ENCODE measurements around the gene GPRC5C.

GRCh38 chr17:74408815-74409214, 23.1 kb upstream of the GPRC5C start:
- TF ChIP-seq EZH2 (conservative IDR thresholded peaks at IDR 0.05; ENCODE audit: low read depth, low read length), result no peak
- no peak for TF ChIP-seq JUN (CRISPR knock-in tag; IDR thresholded peaks at IDR 0.05)
- TF ChIP-seq, protein P1, sequence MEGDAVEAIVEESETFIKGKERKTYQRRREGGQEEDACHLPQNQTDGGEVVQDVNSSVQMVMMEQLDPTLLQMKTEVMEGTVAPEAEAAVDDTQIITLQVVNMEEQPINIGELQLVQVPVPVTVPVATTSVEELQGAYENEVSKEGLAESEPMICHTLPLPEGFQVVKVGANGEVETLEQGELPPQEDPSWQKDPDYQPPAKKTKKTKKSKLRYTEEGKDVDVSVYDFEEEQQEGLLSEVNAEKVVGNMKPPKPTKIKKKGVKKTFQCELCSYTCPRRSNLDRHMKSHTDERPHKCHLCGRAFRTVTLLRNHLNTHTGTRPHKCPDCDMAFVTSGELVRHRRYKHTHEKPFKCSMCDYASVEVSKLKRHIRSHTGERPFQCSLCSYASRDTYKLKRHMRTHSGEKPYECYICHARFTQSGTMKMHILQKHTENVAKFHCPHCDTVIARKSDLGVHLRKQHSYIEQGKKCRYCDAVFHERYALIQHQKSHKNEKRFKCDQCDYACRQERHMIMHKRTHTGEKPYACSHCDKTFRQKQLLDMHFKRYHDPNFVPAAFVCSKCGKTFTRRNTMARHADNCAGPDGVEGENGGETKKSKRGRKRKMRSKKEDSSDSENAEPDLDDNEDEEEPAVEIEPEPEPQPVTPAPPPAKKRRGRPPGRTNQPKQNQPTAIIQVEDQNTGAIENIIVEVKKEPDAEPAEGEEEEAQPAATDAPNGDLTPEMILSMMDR (CRISPR knock-in tag; IDR thresholded peaks at IDR 0.05), result no peak
- no peak for TF ChIP-seq HDAC6 (IDR thresholded peaks at IDR 0.05; ENCODE audit: low read depth, low read length)
- TF ChIP-seq, protein P2, sequence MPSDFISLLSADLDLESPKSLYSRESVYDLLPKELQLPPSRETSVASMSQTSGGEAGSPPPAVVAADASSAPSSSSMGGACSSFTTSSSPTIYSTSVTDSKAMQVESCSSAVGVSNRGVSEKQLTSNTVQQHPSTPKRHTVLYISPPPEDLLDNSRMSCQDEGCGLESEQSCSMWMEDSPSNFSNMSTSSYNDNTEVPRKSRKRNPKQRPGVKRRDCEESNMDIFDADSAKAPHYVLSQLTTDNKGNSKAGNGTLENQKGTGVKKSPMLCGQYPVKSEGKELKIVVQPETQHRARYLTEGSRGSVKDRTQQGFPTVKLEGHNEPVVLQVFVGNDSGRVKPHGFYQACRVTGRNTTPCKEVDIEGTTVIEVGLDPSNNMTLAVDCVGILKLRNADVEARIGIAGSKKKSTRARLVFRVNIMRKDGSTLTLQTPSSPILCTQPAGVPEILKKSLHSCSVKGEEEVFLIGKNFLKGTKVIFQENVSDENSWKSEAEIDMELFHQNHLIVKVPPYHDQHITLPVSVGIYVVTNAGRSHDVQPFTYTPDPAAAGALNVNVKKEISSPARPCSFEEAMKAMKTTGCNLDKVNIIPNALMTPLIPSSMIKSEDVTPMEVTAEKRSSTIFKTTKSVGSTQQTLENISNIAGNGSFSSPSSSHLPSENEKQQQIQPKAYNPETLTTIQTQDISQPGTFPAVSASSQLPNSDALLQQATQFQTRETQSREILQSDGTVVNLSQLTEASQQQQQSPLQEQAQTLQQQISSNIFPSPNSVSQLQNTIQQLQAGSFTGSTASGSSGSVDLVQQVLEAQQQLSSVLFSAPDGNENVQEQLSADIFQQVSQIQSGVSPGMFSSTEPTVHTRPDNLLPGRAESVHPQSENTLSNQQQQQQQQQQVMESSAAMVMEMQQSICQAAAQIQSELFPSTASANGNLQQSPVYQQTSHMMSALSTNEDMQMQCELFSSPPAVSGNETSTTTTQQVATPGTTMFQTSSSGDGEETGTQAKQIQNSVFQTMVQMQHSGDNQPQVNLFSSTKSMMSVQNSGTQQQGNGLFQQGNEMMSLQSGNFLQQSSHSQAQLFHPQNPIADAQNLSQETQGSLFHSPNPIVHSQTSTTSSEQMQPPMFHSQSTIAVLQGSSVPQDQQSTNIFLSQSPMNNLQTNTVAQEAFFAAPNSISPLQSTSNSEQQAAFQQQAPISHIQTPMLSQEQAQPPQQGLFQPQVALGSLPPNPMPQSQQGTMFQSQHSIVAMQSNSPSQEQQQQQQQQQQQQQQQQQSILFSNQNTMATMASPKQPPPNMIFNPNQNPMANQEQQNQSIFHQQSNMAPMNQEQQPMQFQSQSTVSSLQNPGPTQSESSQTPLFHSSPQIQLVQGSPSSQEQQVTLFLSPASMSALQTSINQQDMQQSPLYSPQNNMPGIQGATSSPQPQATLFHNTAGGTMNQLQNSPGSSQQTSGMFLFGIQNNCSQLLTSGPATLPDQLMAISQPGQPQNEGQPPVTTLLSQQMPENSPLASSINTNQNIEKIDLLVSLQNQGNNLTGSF (CRISPR knock-in tag; IDR thresholded peaks at IDR 0.05), result no peak
- TF ChIP-seq, protein P3, sequence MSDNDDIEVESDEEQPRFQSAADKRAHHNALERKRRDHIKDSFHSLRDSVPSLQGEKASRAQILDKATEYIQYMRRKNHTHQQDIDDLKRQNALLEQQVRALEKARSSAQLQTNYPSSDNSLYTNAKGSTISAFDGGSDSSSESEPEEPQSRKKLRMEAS (IDR thresholded peaks at IDR 0.05), result no peak
- TF ChIP-seq MED1 (CRISPR knock-in tag; IDR thresholded peaks at IDR 0.05), result no peak
- no peak for TF ChIP-seq GABPA (IDR thresholded peaks at IDR 0.05; ENCODE audit: low read depth, low read length)
- TF ChIP-seq GABPA (CRISPR knock-in tag; IDR thresholded peaks at IDR 0.05; ENCODE audit: low read depth), result no peak
- TF ChIP-seq, protein P4, sequence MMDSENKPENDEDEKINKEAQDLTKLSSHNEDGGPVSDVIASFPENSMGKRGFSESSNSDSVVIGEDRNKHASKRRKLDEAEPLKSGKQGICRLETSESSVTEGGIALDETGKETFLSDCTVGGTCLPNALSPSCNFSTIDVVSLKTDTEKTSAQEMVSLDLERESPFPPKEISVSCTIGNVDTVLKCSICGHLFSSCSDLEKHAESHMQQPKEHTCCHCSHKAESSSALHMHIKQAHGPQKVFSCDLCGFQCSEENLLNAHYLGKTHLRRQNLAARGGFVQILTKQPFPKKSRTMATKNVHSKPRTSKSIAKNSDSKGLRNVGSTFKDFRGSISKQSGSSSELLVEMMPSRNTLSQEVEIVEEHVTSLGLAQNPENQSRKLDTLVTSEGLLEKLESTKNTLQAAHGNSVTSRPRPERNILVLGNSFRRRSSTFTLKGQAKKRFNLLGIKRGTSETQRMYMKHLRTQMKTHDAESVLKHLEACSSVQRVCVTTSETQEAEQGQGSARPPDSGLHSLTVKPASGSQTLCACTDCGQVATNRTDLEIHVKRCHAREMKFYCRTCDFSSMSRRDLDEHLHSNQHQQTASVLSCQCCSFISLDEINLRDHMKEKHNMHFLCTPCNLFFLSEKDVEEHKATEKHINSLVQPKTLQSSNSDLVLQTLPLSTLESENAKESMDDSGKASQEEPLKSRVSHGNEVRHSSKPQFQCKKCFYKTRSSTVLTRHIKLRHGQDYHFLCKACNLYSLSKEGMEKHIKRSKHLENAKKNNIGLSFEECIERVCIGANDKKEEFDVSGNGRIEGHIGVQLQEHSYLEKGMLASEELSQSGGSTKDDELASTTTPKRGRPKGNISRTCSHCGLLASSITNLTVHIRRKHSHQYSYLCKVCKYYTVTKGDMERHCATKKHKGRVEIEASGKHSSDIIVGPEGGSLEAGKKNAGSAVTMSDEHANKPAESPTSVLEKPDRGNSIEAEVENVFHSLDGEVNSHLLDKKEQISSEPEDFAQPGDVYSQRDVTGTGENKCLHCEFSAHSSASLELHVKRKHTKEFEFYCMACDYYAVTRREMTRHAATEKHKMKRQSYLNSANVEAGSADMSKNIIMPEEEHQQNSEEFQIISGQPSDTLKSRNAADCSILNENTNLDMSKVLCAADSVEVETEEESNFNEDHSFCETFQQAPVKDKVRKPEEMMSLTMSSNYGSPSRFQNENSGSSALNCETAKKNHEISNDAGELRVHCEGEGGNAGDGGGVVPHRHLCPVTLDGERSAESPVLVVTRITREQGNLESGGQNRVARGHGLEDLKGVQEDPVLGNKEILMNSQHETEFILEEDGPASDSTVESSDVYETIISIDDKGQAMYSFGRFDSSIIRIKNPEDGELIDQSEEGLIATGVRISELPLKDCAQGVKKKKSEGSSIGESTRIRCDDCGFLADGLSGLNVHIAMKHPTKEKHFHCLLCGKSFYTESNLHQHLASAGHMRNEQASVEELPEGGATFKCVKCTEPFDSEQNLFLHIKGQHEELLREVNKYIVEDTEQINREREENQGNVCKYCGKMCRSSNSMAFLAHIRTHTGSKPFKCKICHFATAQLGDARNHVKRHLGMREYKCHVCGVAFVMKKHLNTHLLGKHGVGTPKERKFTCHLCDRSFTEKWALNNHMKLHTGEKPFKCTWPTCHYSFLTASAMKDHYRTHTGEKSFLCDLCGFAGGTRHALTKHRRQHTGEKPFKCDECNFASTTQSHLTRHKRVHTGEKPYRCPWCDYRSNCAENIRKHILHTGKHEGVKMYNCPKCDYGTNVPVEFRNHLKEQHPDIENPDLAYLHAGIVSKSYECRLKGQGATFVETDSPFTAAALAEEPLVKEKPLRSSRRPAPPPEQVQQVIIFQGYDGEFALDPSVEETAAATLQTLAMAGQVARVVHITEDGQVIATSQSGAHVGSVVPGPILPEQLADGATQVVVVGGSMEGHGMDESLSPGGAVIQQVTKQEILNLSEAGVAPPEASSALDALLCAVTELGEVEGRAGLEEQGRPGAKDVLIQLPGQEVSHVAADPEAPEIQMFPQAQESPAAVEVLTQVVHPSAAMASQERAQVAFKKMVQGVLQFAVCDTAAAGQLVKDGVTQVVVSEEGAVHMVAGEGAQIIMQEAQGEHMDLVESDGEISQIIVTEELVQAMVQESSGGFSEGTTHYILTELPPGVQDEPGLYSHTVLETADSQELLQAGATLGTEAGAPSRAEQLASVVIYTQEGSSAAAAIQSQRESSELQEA (CRISPR knock-in tag; IDR thresholded peaks at IDR 0.05; ENCODE audit: not compliant biosample characterization), result no peak
- no peak for TF ChIP-seq YY1 (IDR thresholded peaks at IDR 0.05; ENCODE audit: insufficient read depth, insufficient replicate concordance, low read depth, low read length)

Measured in HepG2 (cell line).